ENCODE measurements around the gene FMO3. TPM values are rescaled to one million over a fixed set of nuclear protein-coding genes. Genes with fewer than 3 reads are reported as not detected.

The FMO3 gene
- under 0.01 TPM in 1 of 2 replicates, not detected in the other for total RNA-seq (2012; rRNA removed)
- 0.04 and 0.10 TPM in 2 replicates for polyA plus RNA-seq (2012; rRNA removed)
- polyA plus RNA-seq (2012; cell fraction: cytosol; rRNA removed), result 0.03 TPM in 2 replicates
- polyA plus RNA-seq (2012; cell fraction: nucleus; rRNA removed; ENCODE audit: low replicate concordance), result 0.09 TPM in 1 of 2 replicates, not detected in the other
- Bru-seq, nascent RNA, result percentile 23 among the genes with signal in this experiment
- percentile 25 among the genes with signal in this experiment for BruChase-seq, experiment 1, labeled RNA remaining after a 6-hour chase
- BruChase-seq, experiment 2, labeled RNA remaining after a 2-hour chase, result percentile 17 among the genes with signal in this experiment
- long read RNA-seq, result 0 reads

DNA sequence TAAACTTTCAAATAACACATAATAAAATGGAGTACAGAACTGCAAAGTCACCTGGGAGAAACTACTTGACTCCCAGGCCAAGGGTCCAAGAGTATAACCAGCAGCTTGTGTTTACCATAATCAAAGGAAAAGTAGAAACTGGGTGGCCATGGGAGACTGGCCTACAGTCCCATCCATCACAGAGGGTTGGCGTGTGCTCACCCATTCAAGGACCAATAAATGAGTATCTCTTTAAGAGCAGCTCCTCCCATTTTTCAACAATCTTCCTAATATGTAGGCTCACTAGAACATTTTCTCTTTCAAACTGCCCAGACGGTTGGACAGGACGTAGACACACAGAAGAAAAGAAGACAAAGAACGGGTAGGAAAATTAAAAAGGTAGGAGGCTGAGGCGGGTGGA lies at the start of gene FMO3:
TSS of gene FMO3 (plus strand) at position 302 of the 400 bp plus-strand sequence. CDS start 1,754 bp downstream, outside the sequence.
- Histone ChIP-seq H4K91ac (ENCODE audit: insufficient read depth, low read depth, low read length) (no peak within 1 kb of the TSS), H4K5ac (ENCODE audit: low read depth, low read length) (no peak within 1 kb of the TSS), H3K9ac (ENCODE audit: low read depth, low read length) (no peak within 1 kb of the TSS; the same call in 1 of the 2 replicates), H3K36me3 (ENCODE audit: control insufficient read depth, insufficient read depth, low read length) (no peaks in the 10 kb centered on the region), H3K4me2 (ENCODE audit: low read depth, low read length) (no peak within 1 kb of the TSS), H2AK9ac (replicated peaks; ENCODE audit: low read depth, low read length, poor library complexity) (no peak within 1 kb of the TSS), H3K4me1 (ENCODE audit: control insufficient read depth, insufficient read depth, low read length) (no peaks in the 10 kb centered on the region), H3K23ac (ENCODE audit: low read depth, low read length) (no peak within 1 kb of the TSS), H3K56ac (ENCODE audit: extremely low read depth, insufficient read depth, low read length) (no peak within 1 kb of the TSS), H2BK20ac (ENCODE audit: low read depth, low read length) (no peak within 1 kb of the TSS), H4K20me1 (ENCODE audit: insufficient read depth, low read length) (no peaks in the 10 kb centered on the region), H2BK5ac (ENCODE audit: low read depth, low read length, poor library complexity, severe bottlenecking) (no peak within 1 kb of the TSS), H3K79me1 (ENCODE audit: low read depth in 1 of 2, low read length in 2 of 2) (no peaks in the 10 kb centered on the region), H3K4ac (ENCODE audit: low read depth, low read length) (no peak within 1 kb of the TSS), H3K14ac (replicated peaks; ENCODE audit: low read depth, low read length) (no peak within 1 kb of the TSS), H2BK120ac (ENCODE audit: low read depth, low read length) (no peak within 1 kb of the TSS), H3K27me3 (ENCODE audit: control insufficient read depth, insufficient read depth, low read length) (no peaks in the 10 kb centered on the region), H3K4me3 (ENCODE audit: insufficient read depth, low read depth, low read length) (no peak within 1 kb of the TSS), H2AFZ (replicated peaks; ENCODE audit: low read length, poor library complexity) (no peak within 1 kb of the TSS), H3K18ac (ENCODE audit: low read depth, low read length) (no peak within 1 kb of the TSS; the same call in 1 of the 2 replicates), H2BK15ac (ENCODE audit: low read depth, low read length) (no peak within 1 kb of the TSS), H3K9me3 (ENCODE audit: control insufficient read depth, insufficient read depth, low read length) (no peaks in the 10 kb centered on the region), H2AK5ac (ENCODE audit: low read depth, low read length) (no peak within 1 kb of the TSS), H4K8ac (ENCODE audit: low read depth in 2 of 2, low read length in 2 of 2) (no peak within 1 kb of the TSS), H3K9me1 (ENCODE audit: insufficient read depth, low read length) (no peaks in the 10 kb centered on the region), H3K27ac (ENCODE audit: insufficient read depth, low read length) (no peak within 1 kb of the TSS)
- DNase-seq (no peak), ATAC-seq (ENCODE audit: low read depth) (no peak)
- intact Hi-C loops (cut with micrococcal nuclease) (no loop called here), in situ Hi-C loops (cut with MboI; ENCODE audit: low sequenced_read_pairs) (no loop called here), dilution Hi-C loops (cut with HindIII; ENCODE audit: low sequenced_read_pairs, unreplicated experiment) (no loop called here)
- BruUV-seq (replicated peaks), result no TSS peak
- CTCF ChIA-PET, result interaction anchor here (1.3 to 1.9 kb wide), 2 partner anchors 9 to 136 kb away, joined by 3 to 7 read pairs; no protein-coding TSS in a partner anchor
- POLR2A ChIA-PET (ENCODE audit: unreplicated experiment), result interaction anchor here (0.6 kb wide), 1 partner anchor 9 kb away, joined by 3 read pairs; no protein-coding TSS in a partner anchor
- no CpG with 5 or more reads among the region's 5 CpGs for WGBS, 2 experiments (ENCODE audit: extremely low coverage in 2 of 2, insufficient read length in 1 of 2)
- TF ChIP-seq NFE2L2 (IDR thresholded peaks at IDR 0.05; ENCODE audit: low read depth, low read length), result no peak
- no peak for TF ChIP-seq CEBPB (IDR thresholded peaks at IDR 0.05; ENCODE audit: low read depth, low read length)
- TF ChIP-seq FOS (IDR thresholded peaks at IDR 0.05; ENCODE audit: low read depth, low read length), result no peak
- TF ChIP-seq RFX5 (IDR thresholded peaks at IDR 0.05; ENCODE audit: low read depth, low read length), result no peak
- TF ChIP-seq RAD21 (IDR thresholded peaks at IDR 0.05; ENCODE audit: low read length), result no peak
- no peak for TF ChIP-seq MAZ (IDR thresholded peaks at IDR 0.05; ENCODE audit: borderline replicate concordance, low read depth, low read length)
- no peak for TF ChIP-seq CHD1 (IDR thresholded peaks at IDR 0.05; ENCODE audit: low read depth, low read length)
- no peak for TF ChIP-seq MXI1 (IDR thresholded peaks at IDR 0.05; ENCODE audit: borderline replicate concordance, low read depth, low read length)
- no peak for TF ChIP-seq RCOR1 (IDR thresholded peaks at IDR 0.05; ENCODE audit: insufficient replicate concordance, low read length)
- no peak for TF ChIP-seq SMC3 (IDR thresholded peaks at IDR 0.05; ENCODE audit: low read depth, low read length)
- TF ChIP-seq, protein P1, sequence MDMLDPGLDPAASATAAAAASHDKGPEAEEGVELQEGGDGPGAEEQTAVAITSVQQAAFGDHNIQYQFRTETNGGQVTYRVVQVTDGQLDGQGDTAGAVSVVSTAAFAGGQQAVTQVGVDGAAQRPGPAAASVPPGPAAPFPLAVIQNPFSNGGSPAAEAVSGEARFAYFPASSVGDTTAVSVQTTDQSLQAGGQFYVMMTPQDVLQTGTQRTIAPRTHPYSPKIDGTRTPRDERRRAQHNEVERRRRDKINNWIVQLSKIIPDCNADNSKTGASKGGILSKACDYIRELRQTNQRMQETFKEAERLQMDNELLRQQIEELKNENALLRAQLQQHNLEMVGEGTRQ (IDR thresholded peaks at IDR 0.05; ENCODE audit: low read depth, low read length), result no peak
- no peak for TF ChIP-seq BHLHE40 (IDR thresholded peaks at IDR 0.05; ENCODE audit: low read depth, low read length)
- TF ChIP-seq, protein P2, sequence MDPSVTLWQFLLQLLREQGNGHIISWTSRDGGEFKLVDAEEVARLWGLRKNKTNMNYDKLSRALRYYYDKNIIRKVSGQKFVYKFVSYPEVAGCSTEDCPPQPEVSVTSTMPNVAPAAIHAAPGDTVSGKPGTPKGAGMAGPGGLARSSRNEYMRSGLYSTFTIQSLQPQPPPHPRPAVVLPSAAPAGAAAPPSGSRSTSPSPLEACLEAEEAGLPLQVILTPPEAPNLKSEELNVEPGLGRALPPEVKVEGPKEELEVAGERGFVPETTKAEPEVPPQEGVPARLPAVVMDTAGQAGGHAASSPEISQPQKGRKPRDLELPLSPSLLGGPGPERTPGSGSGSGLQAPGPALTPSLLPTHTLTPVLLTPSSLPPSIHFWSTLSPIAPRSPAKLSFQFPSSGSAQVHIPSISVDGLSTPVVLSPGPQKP (IDR thresholded peaks at IDR 0.05; ENCODE audit: borderline replicate concordance, low read depth, low read length), result no peak
- TF ChIP-seq, protein P3, sequence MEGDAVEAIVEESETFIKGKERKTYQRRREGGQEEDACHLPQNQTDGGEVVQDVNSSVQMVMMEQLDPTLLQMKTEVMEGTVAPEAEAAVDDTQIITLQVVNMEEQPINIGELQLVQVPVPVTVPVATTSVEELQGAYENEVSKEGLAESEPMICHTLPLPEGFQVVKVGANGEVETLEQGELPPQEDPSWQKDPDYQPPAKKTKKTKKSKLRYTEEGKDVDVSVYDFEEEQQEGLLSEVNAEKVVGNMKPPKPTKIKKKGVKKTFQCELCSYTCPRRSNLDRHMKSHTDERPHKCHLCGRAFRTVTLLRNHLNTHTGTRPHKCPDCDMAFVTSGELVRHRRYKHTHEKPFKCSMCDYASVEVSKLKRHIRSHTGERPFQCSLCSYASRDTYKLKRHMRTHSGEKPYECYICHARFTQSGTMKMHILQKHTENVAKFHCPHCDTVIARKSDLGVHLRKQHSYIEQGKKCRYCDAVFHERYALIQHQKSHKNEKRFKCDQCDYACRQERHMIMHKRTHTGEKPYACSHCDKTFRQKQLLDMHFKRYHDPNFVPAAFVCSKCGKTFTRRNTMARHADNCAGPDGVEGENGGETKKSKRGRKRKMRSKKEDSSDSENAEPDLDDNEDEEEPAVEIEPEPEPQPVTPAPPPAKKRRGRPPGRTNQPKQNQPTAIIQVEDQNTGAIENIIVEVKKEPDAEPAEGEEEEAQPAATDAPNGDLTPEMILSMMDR (conservative IDR thresholded peaks at IDR 0.05; ENCODE audit: low read depth, low read length), result no peak
- no peak for TF ChIP-seq POLR2A (IDR thresholded peaks at IDR 0.05; ENCODE audit: low read depth, low read length)
